ENCODE results near the gene UBR3. TPM values are rescaled to one million over a fixed set of nuclear protein-coding genes. Genes with fewer than 3 reads are reported as not detected.
A peak's percentile ranks its signal among the peaks of the same experiment; 100 is the strongest.
"Not testable (repeated sequence)": the region's sequence is repeated elsewhere in the genome, so short reads cannot be mapped to it uniquely, and the experiment has no call there.

UBR3 gene
- total RNA-seq, 6 experiments from 2014 or later: 25.3 to 37.3 (median 29.9) TPM

GRCh38 chr2:169849710-169850109 lies 22.5 kb downstream of the UBR3 start:
- no peaks in the 10 kb centered on the region for H3K9me3 ChIP-seq
- intact Hi-C loops (cut with DNase I): no loop called here
- no peaks in the 10 kb centered on the region for H3K36me3 ChIP-seq
- no peaks in the 10 kb centered on the region for H3K27me3 ChIP-seq
- TF ChIP-seq POLR2A (IDR thresholded peaks at IDR 0.05) (no peak), CTCF (IDR thresholded peaks at IDR 0.05) (no peak)
- no peak overlapping the region for H3K4me3 ChIP-seq
- WGBS (ENCODE audit: insufficient coverage, low coverage, low lambda C conversion rate, missing lambda C conversion rate): 50% methylated on average over 1 of the region's 1 CpG
- ATAC-seq: peak in 2 of 4 donors; percentile 7 to 29
- DNase-seq: no peak
- peaks cover 0 to 52% (median 9%) of the 10 kb centered on the region in 4 donors for H3K4me1 ChIP-seq
- H3K27ac ChIP-seq: peak overlapping the region in 1 of 3 donors; percentile 75

- H3K9me3 ChIP-seq: no peaks in the 10 kb centered on the region
- H3K27ac ChIP-seq: no peak overlapping the region
- DNase-seq: no peak
- H3K27me3 ChIP-seq: no peaks in the 10 kb centered on the region
- WGBS (ENCODE audit: insufficient coverage, low coverage, low lambda C conversion rate, missing lambda C conversion rate): 95% methylated on average over 4 of the region's 4 CpGs
- no peak for ATAC-seq
- no peak overlapping the region for H3K4me3 ChIP-seq
- no peaks in the 10 kb centered on the region for H3K36me3 ChIP-seq
- intact Hi-C loops (cut with DNase I): no loop called here
- TF ChIP-seq CTCF (IDR thresholded peaks at IDR 0.05): no peak
- TF ChIP-seq POLR2A (IDR thresholded peaks at IDR 0.05): no peak
- peaks cover 0 to 40% (median 7%) of the 10 kb centered on the region in 4 donors for H3K4me1 ChIP-seq
These were observed 25.9 kb downstream of the UBR3 start for GRCh38 chr2:169853041-169853668.

- peaks cover 0 to 18% (median 0%) of the 10 kb centered on the region in 4 donors for H3K4me1 ChIP-seq
- H3K9me3 ChIP-seq; intact Hi-C loops (cut with DNase I); H3K4me3 ChIP-seq; H3K27ac ChIP-seq; H3K36me3 ChIP-seq; H3K27me3 ChIP-seq; DNase-seq; ATAC-seq: not testable (repeated sequence)
- 79% methylated on average over 8 of the region's 42 CpGs for WGBS (ENCODE audit: insufficient coverage, low coverage, low lambda C conversion rate, missing lambda C conversion rate)
These were observed 28.3 kb downstream of the UBR3 start for GRCh38 chr2:169855281-169856258.

- intact Hi-C loops (cut with DNase I): no loop called here
- DNase-seq (no peak), ATAC-seq (no peak)
- Histone ChIP-seq H3K4me1 (no peaks in the 10 kb centered on the region), H3K27me3 (no peaks in the 10 kb centered on the region), H3K27ac (no peak overlapping the region), H3K36me3 (no peaks in the 10 kb centered on the region), H3K9me3 (no peaks in the 10 kb centered on the region), H3K4me3 (no peak overlapping the region)
- TF ChIP-seq POLR2A (IDR thresholded peaks at IDR 0.05) (no peak), CTCF (IDR thresholded peaks at IDR 0.05) (no peak)
- whole genome bisulfite sequencing (ENCODE audit: insufficient coverage, low coverage, low lambda C conversion rate, missing lambda C conversion rate): 97% methylated on average over 4 of the region's 4 CpGs
These were observed 32.2 kb downstream of the UBR3 start for GRCh38 chr2:169859423-169859822.

- Histone ChIP-seq H3K4me1 (no peaks in the 10 kb centered on the region), H3K36me3 (no peaks in the 10 kb centered on the region), H3K27me3 (no peaks in the 10 kb centered on the region), H3K9me3 (no peaks in the 10 kb centered on the region), H3K4me3 (no peak overlapping the region), H3K27ac (no peak overlapping the region)
- TF ChIP-seq POLR2A (IDR thresholded peaks at IDR 0.05) (no peak), CTCF (IDR thresholded peaks at IDR 0.05) (no peak)
- intact Hi-C loops (cut with DNase I): no loop called here
- no peak for ATAC-seq
- 90% methylated on average over 4 of the region's 4 CpGs for WGBS (ENCODE audit: insufficient coverage, low coverage, low lambda C conversion rate, missing lambda C conversion rate)
- DNase-seq: no peak
These were observed 32.9 kb downstream of the UBR3 start for GRCh38 chr2:169860149-169860548.

Measured in right lobe of liver (tissue), 6 donors.